SIG-M5 treated with dmso at 0.1 percent for 504 hours (cell line): ENCODE results near the gene UBXN10.

Experiments
- DNase-seq: peaks from one replicate; lab custom pipeline; 2025; ENCODE audit not compliant: unreplicated experiment; lab: John Stamatoyannopoulos, UW

Gene UBXN10

DNA sequence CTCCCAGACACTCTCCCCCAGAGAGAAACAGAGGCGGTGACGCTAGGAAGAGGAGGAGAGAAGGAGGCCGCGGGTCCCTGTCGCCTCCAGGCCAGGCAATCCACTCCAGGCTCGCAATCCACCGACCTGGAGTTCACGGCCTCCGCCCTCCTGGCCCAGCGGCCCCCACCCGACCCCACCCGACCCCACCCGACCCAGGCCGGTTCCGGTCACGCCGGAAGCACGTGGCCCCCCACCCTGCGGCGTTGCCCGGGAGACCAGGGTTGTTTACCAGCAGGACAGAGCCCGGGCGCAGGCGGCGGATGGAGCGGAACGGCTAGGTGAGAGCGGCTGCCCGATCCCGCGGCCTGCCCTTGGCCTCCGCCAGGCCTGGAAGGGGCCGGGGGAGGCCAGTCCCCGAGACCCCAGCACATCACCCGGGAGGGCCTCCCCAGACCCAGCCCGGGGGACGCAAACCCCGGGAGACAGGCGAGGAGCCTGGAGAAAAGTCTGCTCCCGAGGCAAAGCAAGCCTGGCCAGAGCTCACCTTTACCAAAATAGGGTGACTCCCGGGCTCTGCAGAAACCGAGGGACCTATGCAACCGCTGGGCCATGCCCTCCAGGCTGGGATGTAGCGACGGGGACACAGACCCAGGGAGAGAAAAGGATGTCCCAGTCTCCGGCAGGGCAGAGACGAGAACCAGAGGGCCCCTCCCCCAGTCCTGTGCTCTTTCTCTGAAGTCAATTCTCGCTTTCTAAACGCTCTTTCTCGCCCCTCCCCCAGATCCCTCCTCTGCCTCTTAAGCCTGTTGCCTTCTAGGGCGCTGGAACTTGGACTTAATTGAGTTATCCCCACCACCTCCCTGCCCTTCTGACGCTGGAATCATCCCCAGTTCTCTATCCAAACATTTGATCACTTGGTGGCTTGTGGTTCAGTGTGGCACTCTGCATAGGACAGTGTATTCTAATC, at the start of gene UBXN10, which contains the start of gene PLA2G2C:
Gene UBXN10, plus strand, starts transcription at position 263 of the 949 bp plus-strand sequence. CDS start 4,466 bp downstream, outside the sequence.
Gene PLA2G2C, minus strand, starts transcription at position 685 of the 949 bp plus-strand sequence. CDS start 9,155 bp downstream, outside the sequence.
- DNase-seq, result no peak

DNA sequence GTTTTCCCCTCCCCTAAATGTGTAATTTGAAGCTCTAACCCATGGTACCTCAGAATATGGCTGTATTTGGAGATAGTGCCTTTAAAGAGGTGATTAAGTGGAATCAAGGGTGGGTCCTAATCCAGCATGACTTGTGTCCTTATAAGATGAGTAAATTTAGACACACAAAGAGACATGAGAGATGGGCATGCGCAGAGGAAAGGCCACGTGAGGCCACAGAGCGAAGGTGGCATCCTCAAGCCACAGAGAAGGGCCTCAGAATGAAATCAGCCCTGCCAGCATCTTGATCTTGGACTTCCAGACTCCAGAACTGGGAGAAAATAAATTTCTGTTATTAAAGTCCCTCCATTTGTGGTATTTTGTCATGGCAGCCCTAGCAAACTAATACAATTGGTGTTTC, 49.6 kb upstream of the UBXN10 start:
- DNase-seq, result no peak

DNA sequence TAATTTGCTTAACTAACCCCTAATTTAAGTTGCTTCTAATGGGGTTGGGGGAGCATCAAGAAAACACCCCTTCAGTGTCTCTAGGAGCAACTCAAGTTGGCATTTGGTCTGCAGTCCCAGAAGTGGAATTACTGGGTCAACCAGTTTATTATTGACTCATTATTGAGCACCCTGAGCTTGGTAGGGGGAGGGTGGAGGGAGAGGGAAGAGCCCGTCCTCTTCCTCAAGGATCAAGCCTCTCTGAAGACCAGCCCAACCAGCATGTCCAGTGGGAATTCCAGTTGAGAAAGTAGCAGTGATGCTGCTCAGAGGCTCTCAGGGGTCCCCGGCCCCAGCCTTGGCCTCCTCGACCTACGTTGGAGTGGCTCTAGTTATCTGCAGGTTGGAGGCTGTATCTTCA, 48.8 kb upstream of the UBXN10 start:
- no peak for DNase-seq

GRCh38 chr1:20137604-20138003, 48.3 kb upstream of the UBXN10 start:
- no peak for DNase-seq

DNA sequence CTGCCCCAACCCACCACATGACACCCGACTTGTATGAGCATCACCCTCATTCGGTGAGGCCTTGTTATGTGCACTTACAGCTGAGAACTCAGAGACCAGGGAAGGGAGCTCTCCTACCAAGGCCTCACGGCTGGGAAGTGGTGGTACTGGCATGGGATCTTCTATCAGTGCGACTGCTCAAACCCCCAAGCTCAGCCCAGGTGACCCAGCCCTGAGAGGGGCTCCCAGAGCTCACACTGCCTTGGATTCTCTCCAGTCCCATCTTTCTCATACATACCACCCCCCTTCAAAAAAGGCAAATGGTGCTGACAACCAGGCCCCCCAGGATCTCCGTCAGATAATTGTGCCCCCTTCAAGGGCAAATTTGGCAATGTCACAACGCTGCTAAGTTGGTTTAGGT, 47.5 kb upstream of the UBXN10 start:
- no peak for DNase-seq

- DNase-seq, result no peak
Observed at GRCh38 chr1:20138961-20139550, 46.8 kb upstream of the UBXN10 start, which contains the start of gene PLA2G2F. TSS of gene PLA2G2F (plus strand) at chr1:20139323. CDS start at chr1:20139428, 105 bp downstream.

DNA sequence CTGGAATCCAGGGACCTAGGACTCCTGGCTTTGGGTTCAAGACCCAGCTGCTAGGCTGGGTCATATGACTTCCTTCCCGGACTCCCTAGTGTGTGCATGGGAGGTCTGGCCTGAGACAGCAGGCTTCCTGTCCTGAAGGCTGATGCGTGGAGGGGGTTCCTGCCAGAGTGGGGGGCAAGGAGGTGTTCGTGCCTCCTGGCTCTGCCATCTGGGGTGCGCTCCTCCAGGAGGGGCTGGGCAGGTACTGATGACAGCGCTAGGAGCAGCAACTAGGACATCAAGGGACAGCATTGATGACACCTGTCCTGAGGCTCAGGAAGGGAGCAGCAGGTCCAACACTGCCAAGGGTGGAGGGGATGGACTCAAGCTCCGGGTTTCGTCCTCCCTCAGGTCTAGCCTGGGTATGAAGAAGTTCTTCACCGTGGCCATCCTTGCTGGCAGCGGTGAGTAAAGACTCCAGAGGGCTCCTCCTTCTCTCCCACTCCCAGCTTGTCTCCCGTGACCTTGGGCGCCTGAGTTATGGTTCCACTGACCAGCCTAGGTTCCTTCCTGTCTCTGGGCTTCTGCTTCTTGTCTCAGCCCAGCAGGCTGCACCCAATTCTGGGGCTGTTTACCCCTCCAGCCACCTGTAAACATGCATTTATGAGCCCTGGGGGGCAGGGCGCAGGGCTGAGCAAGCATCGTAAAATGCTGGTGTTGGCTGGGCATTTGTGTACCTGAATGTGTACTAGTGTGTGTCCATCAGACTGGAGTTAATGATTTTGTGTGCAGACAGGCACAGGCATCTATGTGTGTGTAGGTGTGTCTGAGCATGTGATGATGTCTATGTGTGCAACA, 45.9 kb upstream of the UBXN10 start:
- DNase-seq, result no peak

DNA sequence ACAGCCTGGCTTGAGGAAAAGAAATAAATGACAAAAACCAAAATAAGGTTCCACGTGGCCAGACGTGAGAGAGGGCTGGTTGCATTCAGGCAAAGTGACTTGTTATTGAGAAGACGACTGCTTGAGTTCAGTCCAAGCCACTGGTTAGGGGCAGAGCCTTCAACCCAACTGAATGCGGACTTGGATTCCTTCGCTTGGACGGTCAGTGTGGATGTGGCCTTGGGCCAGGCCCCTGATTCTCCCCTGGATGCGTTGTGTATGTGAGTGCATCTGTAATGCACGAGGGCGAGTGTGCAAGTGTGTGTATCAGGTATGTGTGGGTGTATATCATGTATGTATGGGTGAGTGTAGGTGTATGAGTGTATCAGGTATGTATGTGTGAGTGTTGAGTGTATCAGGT, 44.9 kb upstream of the UBXN10 start:
- no peak for DNase-seq

DNA sequence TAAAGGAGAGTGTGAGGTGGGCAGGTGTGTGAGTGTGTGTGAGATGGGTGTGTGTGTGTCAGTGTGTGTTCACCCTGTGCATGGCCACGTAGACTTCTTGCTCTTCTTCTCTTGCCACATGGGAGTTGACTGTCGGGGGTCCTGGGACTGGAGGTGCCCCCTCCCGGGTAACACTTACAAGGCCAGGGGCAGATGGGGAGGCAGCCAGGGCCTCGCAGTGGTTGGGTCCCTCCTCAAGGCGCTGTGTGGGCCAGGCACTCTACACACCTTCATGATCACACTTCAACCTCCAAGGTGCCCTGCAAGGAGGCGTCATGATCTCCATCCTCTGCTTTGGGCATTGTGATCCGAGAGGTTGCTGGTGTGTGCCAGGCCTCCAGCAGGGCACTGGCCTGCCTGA, 44.4 kb upstream of the UBXN10 start:
- no peak for DNase-seq

GRCh38 chr1:20142001-20142710, 43.7 kb upstream of the UBXN10 start:
- DNase-seq, result no peak

- no peak for DNase-seq
Observed at GRCh38 chr1:20143318-20143717, 42.6 kb upstream of the UBXN10 start.

- DNase-seq, result no peak
Observed at GRCh38 chr1:20143734-20144565, 41.9 kb upstream of the UBXN10 start.

DNA sequence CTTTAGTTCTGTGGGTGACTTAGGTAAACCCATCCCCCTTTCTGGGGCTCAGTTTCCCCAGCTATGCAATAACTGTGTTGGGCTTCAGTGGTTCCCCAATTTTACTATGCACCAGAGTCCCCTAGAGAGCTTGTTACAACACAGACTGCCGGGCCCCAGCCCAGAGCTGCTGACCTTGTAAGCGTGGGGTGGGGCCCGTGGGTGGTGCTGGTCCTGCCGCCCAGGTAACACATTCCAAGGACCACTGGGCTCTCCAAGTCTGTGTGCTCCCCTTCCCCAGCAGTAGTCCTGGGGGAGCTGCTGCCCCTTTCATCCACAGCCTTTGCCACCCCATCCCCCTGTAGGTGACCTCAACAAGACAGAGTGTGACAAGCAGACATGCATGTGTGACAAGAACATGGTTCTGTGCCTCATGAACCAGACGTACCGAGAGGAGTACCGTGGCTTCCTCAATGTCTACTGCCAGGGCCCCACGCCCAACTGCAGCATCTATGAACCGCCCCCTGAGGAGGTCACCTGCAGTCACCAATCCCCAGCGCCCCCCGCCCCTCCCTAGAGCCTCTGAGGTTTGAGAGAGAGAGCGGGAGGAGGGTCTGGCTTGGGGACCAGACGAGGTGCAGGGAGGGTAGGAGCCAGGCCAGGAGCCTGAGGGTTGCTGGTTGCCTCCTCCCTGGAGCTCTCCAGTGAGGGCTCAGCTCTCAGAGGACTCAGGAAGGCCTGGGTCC, 37.9 kb upstream of the UBXN10 start:
- no peak for DNase-seq

GRCh38 chr1:20148571-20149500, 37.1 kb upstream of the UBXN10 start:
- no peak for DNase-seq

GRCh38 chr1:20149601-20150325, 36.1 kb upstream of the UBXN10 start:
- DNase-seq, result no peak

- DNase-seq, result no peak
Observed at GRCh38 chr1:20150326-20150705, 35.6 kb upstream of the UBXN10 start.

- DNase-seq, result no peak
Observed at GRCh38 chr1:20150969-20151368, 34.9 kb upstream of the UBXN10 start.
